ENCODE results near the gene VSTM2L. TPM values are rescaled to one million over a fixed set of nuclear protein-coding genes. Genes with fewer than 3 reads are reported as not detected.

VSTM2L gene
- total RNA-seq, 4 donors from 2014 or later, result 0.78 to 1.4 TPM; not detected in 2

DNA sequence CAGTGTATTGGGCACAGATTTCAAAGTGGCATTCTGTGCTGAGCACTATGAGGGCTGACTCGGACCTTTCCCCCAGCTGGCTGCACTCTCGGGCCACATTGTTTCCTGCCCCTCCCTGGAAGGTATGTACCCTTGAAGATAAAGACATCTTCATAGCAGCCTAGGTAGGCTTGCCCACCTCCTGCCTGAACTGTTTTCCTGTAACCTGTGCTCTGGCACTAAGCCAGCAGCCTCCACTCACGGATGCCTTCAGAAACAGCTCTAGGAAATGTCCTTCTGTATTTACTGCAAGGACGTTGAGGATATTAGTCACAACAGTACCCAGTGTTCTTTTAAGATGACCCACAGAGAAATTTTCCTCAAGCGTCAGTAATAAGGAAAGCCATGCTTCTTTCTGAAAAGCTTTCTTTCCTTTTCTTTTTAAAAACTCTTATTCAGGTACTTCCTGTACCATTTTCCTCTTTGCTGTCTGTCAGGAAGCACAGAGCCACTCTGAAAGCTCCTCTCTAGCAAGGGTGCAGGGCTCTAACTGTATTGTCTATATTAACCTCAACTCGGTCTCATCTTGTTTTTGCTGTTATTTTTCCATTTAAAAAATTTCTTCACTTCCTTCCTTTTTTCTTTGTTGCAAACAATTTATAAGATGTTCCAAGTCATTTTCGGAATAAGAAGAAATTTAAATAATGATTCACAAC, 86.8 kb downstream of the VSTM2L start:
- Histone ChIP-seq H3K4me1 (peaks cover 36% of the 10 kb centered on the region), H3K27me3 (no peaks in the 10 kb centered on the region), H3K36me3 (peaks cover 22% of the 10 kb centered on the region), H3K9me3 (no peaks in the 10 kb centered on the region), H3K4me3 (no peak overlapping the region), H3K27ac (no peak overlapping the region)
- WGBS, result 71% methylated on average over 7 of the region's 7 CpGs
- DNase-seq (ENCODE audit: low spot score in 2 of 2), result peak; percentile 43 to 69
- TF ChIP-seq POLR2A (IDR thresholded peaks at IDR 0.05) (no peak), EP300 (IDR thresholded peaks at IDR 0.05) (no peak), POLR2AphosphoS5 (IDR thresholded peaks at IDR 0.05) (no peak)
- TF ChIP-seq, protein P1, sequence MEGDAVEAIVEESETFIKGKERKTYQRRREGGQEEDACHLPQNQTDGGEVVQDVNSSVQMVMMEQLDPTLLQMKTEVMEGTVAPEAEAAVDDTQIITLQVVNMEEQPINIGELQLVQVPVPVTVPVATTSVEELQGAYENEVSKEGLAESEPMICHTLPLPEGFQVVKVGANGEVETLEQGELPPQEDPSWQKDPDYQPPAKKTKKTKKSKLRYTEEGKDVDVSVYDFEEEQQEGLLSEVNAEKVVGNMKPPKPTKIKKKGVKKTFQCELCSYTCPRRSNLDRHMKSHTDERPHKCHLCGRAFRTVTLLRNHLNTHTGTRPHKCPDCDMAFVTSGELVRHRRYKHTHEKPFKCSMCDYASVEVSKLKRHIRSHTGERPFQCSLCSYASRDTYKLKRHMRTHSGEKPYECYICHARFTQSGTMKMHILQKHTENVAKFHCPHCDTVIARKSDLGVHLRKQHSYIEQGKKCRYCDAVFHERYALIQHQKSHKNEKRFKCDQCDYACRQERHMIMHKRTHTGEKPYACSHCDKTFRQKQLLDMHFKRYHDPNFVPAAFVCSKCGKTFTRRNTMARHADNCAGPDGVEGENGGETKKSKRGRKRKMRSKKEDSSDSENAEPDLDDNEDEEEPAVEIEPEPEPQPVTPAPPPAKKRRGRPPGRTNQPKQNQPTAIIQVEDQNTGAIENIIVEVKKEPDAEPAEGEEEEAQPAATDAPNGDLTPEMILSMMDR (IDR thresholded peaks at IDR 0.05), result no peak

DNA sequence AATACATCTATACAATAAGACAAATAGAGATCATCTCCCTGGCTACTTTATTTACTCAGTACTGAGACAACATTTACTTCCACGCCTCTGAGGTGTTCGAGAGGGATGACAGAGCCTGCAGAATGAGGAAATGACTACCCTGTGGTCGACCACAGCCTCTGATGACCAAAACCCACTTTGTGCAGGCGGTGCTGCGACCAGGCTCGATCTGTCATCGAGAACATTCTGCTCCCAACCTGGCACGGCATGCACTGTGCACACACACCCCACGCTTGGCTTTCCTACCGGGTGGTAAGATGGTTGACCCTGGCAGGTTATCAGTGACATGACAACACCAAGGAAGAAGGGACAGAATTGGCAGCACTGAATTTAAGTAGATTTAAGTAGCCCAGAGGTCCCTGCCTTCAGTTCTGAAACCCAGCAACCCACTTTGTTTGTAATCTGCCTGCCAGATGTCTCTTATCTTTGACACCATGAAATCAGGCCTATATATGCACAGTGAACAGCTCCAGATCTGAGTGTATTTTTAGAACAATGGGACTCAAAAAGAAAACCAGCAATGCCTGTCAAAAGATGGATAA, 87.7 kb downstream of the VSTM2L start:
- Histone ChIP-seq H3K36me3 (peaks cover 31% of the 10 kb centered on the region), H3K27ac (no peak overlapping the region), H3K9me3 (no peaks in the 10 kb centered on the region), H3K4me1 (peaks cover 35% of the 10 kb centered on the region), H3K27me3 (no peaks in the 10 kb centered on the region), H3K4me3 (no peak overlapping the region)
- WGBS, result 60% methylated on average over 10 of the region's 10 CpGs
- TF ChIP-seq POLR2AphosphoS5 (IDR thresholded peaks at IDR 0.05), result no peak
- no peak for TF ChIP-seq POLR2A (IDR thresholded peaks at IDR 0.05)
- TF ChIP-seq, protein P1 (IDR thresholded peaks at IDR 0.05), result no peak
- no peak for TF ChIP-seq EP300 (IDR thresholded peaks at IDR 0.05)
- DNase-seq (ENCODE audit: low spot score in 2 of 2), result peak; percentile 74 to 80

DNA sequence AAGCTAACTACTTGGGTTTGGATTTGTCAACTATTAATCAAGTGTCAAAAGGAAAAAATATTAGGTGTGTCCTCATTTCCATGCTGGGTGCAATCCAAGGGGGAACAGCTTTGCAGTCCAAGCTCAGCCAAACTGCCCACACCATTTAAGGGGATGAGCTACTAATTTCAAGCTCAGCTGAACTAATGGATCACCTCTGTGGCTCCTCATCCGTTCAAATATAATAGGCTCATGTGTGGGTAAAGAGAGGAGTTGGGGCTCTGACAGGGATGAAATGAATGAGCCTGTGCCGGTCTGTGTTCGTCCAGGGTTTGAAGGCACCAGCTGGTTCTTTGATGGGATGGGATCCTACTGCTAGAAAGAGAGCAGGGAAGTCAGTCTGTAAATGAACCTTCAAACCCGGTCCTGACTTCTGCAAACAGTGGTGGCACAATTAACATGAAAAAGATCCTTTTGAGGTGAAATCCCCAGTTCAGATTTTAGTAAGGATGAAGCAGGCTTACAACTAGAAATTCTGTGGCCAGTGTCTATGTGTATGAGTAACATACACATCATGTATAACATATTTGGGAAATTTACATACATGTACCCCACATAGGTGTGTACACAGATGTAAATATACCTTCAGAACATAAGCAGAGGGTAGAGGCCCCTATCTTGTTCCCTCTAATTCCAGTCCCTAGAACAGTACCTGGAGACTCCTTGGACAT, 88.4 kb downstream of the VSTM2L start:
- DNase-seq (ENCODE audit: low spot score in 2 of 2), result peak in 1 of 2 donors; percentile 16
- Histone ChIP-seq H3K27me3 (no peaks in the 10 kb centered on the region), H3K4me1 (peaks cover 30% of the 10 kb centered on the region), H3K36me3 (peaks cover 38% of the 10 kb centered on the region), H3K9me3 (no peaks in the 10 kb centered on the region), H3K4me3 (no peak overlapping the region), H3K27ac (no peak overlapping the region)
- WGBS, result 80% methylated on average over 4 of the region's 4 CpGs
- no peak for TF ChIP-seq POLR2AphosphoS5 (IDR thresholded peaks at IDR 0.05)
- TF ChIP-seq, protein P1 (IDR thresholded peaks at IDR 0.05), result no peak
- no peak for TF ChIP-seq POLR2A (IDR thresholded peaks at IDR 0.05)
- no peak for TF ChIP-seq EP300 (IDR thresholded peaks at IDR 0.05)

DNA sequence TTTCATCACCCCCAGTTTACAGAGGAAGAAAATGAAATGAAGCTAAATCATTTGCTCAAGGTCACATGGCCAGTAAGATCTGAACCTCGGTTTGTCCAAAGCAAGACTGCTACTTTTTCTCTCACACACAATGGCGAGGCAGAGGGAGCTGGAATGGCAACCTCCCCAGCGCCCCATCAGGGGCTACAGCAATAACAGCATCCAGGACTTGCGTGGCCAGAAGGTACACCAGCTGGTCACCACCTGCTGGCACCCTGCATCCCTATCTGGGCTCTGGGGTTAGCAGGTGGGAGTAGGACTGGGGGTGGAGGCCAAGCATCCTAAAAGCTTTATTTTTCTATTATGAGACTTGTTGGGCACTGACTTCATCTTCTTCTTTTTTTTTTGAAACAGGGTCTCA, 89.0 kb downstream of the VSTM2L start:
- Histone ChIP-seq H3K27me3 (no peaks in the 10 kb centered on the region), H3K9me3 (no peaks in the 10 kb centered on the region), H3K4me3 (no peak overlapping the region), H3K4me1 (peaks cover 24% of the 10 kb centered on the region), H3K27ac (no peak overlapping the region), H3K36me3 (peaks cover 44% of the 10 kb centered on the region)
- no peak for DNase-seq (ENCODE audit: low spot score in 2 of 2)
- no peak for TF ChIP-seq EP300 (IDR thresholded peaks at IDR 0.05)
- no peak for TF ChIP-seq POLR2AphosphoS5 (IDR thresholded peaks at IDR 0.05)
- TF ChIP-seq, protein P1 (IDR thresholded peaks at IDR 0.05), result no peak
- TF ChIP-seq POLR2A (IDR thresholded peaks at IDR 0.05), result no peak
- WGBS, result 87% methylated on average over 4 of the region's 4 CpGs

Measured in suprapubic skin (tissue), 4 donors.